HPDE6-E6E7 (cell line): ENCODE measurements around the gene HPCAL1.

Source experiments
- DNase-seq: peaks from one replicate; pipeline ENCODE4 v3.0.0; 2011; ENCODE audit warnings: missing footprints; ENCODE audit errors: extremely low spot score

HPCAL1 gene

DNA sequence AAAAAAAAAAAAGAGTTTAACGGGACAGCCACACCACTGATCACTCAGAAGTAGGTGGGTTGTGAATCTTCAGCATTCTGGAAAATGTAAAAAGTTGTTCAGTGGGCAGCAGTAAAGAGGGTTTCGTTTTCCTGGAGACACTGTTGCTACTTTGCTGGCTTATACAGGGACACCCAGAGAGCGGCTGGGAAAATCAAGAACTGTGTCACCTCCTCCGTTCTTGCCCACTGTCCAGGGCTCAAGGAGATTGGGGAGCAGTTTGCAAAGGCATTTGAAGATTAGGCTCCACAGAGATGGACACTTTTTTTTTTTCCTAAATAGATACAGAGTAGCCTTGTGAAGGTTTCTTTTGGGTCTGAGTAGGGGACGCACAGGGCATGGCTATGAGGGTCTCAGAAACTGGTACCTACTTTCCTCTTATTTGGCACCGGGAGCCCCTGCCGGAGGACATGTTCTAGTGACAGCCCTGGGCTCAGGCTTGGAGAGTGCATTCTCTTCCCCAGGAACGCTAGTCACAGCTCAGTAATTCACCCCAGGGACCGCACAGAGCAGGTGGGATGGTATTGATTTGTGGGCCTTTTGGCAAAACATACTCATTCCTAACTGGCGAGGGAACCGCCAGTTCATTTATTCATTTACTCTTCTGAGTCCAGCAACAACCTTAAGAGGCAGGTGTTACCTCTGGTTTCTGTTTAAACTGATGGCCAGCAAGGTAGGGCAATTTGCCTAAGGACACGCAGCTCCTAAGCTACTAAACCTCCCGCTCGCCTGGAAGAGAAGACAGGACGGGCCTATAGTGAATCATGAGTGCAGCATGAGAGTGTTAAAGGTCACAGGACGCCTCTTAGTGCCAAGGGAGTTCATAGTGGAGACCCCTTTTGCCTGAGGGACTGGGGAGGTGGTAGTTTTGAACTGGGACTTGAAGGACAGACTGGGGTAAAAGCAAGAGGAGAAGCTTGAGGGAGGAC, 53.1 kb downstream of the HPCAL1 start:
- DNase-seq: no peak

DNA sequence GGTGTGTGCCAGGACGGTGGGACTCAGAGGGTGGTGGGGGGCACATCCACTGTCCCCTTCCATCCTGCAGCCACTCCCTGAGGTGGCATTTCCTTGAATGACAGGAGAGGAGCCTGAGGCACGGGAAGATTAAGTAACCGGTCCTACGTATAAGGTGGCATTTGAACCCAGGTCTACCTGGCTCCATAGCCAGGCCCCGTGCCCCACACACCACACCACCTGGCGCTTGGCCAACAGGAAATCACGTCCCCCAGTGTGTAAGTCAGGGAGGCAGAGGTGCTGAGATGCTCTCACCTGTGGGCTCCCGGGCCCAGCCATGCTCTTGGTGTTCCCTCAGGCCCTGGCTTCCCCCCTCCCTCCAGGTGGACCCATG, 53.7 kb downstream of the HPCAL1 start:
- DNase-seq: no peak

DNA sequence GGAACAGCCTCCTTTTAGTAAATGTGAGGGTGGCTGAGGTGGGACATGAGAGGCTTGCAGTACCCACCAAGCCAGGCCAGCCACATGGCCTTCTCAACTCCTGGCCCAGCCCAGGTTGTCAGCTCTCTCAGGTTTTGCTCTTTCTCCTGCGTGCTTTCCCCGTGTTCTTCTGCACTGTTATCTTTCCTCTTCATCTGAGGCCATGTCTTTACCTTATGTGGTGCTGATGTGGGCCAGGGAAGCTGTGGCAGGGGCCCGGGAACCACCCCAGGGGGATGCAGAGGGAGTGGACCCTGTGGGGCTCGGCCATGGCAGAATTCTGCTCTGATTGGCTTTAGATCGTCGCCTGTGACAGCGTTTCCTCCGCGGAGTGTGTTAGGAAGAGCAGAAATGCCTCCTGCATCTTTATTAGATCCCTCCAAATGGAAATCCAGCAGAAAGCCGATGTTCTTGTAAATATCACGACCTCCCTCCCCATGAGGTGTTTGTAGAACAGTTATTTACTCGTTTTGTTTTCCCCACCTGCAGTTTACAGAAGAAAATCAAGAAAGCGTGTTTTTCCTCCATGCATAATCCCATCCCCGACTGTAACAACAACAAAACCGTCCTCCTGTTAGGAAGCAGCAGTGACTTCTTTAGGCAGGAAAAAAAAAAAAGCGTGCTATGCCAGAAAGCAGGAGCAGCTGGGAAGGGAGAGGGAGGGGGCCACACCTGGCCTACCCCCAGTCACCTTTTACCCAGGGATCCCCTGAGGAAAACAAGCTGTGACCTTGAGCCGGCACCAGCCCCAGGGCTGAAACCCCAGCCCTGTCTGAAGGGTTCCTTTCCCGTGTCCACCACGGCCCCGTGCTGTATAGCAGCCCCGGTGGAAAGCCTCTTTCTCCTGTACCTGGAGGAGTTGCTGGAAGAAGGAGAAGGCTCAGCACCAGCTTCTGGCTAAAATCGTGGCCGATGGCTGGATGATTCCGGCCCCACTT, 54.8 kb downstream of the HPCAL1 start:
- DNase-seq: no peak

DNA sequence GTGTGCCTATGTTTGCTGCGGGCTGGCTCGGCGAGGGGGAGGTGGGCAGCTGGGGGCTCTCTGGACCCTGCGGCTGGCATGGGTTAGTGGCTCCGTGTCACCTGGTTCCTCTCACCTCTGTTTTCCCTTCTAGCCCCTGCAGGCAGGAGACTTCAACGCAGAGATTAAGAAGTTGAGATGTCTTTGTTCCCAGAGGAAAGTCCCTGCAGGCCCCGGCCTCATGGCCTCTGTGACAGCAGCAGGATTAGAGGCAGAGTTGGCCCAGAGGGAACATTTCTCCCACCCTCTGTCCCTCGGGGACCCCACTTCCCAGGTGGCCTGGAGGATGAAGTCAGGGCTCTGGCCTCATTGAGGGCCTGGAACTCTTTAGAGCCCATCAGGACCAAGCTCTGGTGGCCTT, 56.5 kb downstream of the HPCAL1 start:
- DNase-seq: no peak

DNA sequence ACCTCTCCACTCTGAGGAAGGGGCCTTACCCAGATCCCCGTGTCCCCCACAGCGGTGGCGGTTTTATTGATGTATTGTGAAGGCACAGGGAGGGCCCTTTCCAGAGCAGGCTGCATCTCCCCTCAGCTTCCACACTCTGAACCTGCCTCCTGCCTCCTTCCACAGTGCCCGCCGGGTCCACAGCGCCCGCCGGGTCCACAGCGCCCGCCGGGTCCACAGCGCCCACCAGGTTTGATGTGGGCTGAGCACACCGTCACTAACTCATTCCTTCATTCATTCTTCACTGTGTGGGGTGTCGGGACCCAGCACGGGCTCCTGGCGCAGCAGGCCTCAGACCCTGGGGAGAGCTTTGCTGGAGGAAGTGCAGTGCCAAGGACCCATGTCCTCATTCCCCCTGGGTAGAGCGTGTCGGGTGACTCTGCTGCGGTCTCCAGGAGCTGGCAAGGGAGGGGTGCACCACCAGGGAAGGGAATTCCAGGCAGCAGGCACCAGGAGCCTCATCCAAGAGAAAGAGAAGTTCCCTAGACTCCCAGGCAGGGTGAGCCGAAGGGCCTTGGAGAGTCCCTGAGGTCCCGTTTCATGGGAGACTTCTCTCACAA, 57.1 kb downstream of the HPCAL1 start:
- DNase-seq: no peak

DNA sequence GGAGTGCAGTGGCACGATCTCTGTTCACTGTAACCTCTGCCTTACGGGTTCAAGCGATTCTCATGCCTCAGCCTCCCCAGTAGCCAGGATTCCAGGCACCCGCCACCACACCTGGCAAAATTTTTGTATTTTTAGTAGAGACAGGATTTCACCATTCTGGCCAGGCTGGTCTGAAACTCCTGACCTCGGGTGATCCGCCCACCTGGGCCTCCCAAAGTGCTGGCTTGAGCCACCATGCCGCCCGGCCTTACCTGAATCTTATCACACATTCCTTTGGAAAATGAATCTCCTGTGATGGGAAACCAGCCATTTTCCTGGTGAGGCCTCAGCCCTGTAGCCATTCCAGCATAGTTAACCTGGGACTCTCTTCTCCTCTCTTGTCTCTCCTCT, 57.8 kb downstream of the HPCAL1 start:
- no peak for DNase-seq

DNA sequence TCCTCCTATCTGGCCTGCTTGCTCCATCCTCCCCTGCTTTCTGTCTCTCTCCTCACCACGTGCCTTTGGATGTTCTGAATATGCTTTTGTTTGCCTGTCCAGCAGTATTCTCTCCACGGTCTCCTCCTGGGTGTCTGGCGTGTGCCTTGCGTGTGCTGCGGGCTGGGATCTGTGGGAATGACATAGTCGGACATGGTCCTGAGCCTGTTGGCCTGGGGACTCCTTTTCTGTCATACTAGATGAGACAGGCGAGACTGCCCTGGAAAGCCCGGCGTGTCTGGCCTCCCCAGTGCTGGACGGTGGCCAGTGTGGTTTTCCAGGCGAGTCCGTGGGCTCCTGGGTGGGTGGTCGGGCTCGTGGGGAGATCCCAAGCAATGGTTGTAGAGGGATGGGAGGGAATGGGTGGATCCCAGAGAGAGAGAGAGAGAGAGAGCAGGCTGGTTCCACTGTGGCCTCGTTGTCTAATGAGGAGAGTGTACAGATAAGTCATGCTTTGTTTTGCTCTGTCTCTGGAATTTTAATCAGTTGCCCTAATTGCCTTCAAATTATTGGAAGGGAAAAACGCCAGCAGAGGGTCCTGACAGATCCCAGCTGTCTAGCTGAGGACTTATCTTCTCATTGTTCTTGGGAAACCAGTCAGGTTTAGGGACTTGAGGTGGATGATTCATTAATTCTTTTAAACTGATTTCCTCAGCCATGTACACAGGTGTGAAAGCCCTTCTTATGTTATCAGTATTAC, 58.3 kb downstream of the HPCAL1 start:
- no peak for DNase-seq

DNA sequence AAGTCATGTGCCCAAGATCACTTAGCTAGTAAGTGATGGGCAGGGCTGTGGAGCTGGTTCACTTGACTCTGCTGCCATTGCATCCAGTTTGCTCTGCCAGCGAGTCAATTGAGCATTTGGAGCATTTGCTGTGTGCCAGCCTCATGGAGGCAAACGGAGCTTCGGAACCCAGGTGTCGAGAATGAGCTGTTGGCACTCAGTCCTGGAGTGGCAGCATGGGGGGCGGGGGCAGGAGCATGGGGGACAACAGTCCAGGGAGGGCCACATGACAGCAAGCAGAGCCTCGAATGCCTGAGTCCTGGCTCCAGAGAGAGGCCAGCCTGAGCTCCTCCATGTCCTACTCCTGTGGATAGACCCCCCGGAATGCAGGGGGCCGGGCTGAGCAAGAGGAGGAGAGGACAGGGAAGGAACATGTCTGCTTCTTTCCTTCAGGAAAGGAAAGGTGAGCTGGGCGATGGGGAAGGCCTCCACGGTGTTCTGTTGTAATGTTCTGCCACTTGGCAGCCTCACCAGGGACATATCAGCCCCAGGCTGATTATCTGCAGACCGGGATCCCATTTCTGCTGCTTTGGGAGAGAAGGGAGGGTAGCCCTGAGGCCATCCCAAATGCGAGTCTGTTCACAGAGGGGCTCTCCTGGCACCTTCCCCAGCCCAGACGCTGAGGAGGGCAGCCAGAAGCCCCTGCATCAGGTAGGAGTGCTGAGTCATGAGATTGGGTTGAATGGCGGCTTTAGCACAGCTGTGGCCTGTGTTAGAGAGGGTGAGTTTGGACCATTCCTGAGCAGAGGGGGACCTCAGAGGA, 59.6 kb downstream of the HPCAL1 start:
- no peak for DNase-seq

DNA sequence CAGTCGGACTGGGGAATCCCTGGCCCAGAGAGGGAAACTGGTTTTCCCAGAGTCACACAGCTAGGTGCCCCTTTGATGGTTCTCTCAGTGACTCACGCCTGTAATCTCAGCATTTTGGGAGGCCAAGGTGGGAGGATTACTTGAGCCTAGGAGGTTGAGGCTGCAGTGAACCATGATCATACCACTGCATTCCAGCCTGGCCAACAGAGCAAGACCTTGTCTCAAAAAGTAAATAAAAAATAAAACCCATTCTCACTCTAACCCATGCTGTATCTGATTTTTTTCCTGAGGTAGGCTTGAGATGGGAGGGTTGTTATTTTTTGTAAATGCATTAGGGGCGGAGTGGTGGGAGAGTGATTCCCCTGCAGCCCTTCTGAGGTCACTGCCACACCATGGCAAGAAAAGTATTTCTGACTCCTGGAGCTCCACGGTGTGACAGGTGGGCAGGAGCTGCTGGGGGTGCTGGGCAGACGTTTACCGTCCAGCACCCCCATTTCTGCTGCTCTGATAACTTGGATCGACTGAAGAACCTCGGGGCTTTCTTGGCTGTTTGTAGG, 60.3 kb downstream of the HPCAL1 start:
- DNase-seq: no peak

DNA sequence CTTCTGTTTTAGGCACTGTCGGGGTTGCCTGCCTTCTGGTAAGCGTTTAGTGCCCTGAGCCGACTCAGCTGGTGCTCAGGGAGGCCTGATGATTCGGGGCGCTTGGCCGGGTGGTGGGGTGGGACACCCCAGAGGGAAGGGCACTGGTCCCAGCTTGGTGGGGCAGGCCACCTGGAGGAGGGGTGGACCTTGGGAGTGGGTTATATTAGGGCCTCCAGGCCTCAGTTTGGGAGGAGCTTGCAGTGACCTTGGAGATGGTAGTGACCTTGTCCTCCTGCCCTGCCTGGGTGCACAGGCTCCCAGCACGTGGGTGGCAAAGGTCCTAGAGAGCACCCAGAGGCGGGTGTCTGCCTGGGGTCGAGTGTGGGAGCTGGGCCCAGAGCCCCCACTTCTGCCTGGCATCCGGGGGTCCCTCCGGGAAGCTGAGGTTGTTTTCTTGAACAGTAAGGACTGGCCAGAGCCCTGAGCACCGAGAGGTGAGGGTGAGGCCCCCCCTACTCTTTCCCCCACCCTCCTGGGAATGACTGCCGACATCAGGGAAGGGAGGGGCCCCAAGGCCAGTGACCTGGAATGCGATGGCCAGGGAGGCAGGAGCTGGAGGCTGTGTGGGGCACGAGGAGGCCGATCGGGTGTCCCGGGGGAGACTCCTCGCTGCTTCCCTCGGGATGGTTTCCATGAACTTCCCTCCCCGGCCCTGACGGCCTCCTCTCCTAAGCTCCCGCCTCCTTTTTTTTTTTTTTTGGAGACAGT, 61.3 kb downstream of the HPCAL1 start:
- no peak for DNase-seq

DNA sequence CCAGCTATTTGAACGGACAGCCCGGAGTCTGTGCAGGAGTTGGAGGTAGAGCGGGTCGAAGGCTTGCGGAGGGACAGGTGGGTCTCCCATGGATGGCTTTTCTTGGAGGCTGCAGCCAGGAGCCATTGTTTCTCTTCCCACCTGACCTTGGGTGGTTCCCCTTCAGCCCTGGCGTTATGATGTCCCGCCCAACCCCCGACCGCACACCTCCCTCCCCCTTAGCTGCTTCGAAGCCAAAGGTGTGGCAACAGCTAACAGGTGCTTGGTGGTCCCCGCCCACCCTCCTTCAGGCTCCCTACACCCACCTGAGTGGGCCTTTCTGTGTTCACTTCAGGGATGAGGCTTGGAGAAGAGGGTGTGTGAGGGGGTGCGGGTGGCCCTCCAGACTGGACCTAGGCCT, 62.7 kb downstream of the HPCAL1 start:
- DNase-seq: no peak

DNA sequence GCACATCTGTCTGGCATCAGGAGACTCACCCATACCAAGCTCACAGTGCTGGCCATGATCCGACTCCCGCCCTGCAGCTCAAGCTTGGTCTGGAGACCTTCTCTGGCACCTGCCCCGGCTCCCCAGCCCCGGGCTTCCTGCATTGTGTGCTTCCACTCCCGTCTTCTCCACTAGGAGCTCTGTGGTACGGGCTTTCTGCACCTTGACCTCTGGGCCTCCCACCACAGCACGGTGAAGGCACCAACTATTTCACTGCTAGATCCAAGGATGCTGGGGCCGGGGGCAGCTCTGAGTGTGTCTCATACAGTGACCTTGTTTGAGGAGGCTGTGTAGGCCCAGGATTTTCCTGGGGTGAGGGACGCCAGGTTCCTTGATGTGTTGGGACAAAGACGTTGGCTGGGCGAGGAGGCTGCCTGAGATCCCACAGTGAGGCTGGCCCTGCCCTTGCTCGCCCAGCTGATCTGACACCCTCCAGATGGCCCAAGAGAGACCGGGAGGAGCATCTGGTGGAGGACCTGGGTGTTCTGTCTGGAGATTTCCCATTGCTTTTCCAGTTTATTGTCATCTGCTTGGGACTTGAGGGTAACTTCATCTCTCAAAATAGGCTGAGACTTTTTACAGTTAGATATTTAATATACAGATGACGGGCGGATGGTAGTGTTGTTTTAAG, 64.0 kb downstream of the HPCAL1 start:
- no peak for DNase-seq

DNA sequence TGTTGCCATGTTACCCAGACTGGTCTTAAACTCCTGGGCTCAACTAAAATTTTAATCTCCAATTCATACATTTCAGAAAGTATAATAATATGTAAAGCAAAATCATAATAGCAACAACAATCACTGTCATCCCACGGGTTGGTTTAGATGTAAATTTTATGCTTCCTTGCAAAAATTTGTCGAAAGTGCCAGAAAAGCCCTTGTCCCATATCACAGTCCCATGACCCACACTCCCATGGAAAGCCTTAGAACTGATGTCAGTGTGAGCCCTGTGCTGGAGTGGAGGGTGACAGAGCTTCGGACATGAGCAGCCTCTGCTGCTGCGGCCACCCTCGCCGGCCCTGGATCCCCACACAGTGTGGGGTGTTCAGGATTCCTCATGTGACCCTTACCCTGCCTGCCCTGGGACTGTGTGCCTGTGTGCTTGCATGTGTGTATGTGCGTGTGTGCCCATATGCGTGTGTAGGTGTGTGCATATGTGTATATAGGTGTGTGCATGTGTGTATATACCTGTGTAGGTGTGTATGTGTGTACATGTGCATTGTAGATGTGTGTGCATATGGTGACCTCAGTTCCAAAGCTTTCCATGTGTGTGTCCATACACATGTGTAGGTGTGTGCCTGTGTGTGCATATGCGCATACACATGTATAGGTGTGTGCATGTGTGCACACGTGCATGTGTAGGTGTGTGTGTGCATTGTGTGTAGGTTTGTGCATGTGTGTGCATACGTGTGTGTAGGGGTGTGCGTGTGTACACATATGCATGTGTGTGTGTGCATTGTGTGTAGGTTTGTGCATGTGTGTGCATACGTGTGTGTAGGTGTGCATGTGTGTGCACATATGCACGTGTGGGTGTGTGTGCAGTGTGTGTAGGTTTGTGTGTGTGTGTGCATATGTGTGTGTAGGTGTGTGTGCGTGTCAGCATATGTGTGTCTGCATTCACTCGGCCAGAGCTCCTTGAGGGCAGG, 65.1 kb downstream of the HPCAL1 start:
- DNase-seq: no peak

DNA sequence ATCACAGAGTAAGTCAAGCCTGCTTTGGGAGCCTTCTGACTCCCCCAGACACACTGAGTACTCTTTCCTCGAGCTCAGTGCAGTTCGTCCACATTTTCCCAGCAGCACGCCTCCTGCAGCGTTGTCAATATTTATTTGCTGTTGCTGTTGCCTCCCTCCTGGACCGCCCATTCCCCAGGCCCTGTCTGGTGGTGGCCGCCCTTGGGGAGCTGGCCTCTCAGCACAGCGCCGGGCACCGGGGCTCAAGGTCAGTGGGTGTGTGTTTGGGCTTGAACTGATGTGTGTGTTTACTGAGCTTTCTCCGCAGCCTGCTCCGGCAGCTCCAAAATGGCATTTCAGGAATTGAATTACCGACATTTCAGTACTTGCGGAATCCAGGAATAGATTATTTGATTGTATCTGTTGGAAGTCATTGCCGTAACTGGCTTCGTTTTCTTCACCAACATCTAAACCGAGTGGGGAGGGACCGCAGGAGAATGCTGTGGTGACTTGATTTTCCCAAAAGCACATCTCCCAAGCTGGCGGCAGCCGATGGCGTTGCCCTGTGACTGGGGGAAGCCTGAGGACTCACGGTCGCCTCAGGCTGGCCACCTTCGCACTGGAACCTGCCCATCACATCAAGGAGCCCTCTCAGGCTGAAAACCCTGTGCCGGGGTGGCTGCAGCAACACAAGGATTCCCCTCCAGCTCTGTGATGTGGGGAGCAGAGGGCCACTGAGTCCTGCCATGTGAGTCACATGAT, 66.0 kb downstream of the HPCAL1 start:
- DNase-seq: no peak

DNA sequence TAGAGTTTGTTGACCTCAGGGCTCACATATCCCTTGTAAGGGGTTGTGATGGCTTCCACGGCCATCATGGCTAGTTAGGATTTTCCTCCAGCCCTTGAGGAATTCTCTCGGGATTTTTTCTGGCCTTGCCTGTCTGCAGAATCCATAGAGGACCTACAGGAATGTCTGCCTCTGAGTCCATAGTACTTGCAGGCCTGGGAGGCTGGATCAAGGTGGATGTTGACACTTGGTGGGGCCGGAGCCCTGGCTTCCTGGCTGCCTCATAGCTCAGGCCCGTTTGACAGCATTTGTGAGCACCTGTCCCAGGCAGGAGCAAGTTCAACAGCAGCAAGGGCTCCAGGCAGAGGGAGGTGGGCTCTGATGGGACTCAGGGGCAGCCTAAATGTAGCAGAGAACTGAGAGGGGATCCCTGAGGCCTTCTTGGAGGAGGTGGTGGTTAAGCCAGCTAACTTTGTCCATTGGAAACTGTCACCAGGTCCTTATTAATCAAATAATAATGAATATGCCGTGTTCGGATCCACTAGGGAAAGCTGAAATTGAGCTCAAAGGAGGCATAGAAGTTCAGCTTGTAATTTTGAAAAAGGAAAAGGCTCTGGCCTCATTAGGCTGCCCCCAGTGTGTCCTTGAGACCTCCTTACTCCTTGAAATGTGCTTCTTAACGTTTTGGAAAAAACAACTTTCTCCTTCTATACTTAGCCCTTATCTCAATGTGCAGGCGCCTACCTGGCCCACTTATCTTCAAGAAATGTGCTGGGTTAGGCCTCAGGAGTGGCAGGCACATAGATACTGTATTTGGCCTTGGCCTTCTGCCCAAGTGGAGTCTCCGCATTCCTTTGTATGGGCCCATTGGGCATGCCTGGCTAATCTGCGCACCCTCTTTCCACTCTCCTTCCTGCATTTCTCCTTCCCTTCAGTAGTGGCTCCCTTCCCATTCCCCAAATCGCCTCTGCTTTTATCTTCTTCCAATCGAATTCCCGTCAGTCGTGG, 66.9 kb downstream of the HPCAL1 start:
- no peak for DNase-seq

DNA sequence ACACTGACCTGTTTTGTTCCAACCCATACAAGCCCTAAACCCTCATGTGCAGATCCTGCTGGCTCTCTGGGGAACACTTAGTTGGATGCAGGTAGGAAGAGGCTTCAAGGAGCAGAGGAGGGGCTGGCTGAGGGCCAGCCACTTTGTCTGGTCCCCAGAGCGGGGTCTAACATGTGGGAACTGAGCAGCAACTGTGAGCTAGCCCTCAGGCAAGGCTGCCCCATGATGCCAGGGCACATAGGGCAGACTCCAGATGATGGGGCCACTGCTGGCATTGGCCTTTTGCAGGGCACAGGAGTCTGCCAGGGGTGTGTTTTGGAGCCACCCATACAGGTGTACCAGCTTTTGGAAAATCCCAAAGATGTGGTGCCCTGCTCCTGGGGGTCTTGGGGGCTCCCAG, 67.7 kb downstream of the HPCAL1 start:
- DNase-seq: no peak
